ENCODE measurements around the gene THRB. TPM values are rescaled to one million over a fixed set of nuclear protein-coding genes. Genes with fewer than 3 reads are reported as not detected.

The THRB gene
- polyA plus RNA-seq, 1 of the 3 experiments (the other 2 are of a cell fraction), result 0.02 TPM

- ChIA-PET CTCF (interaction anchor here (1.0 to 2.3 kb wide), 2 partner anchors 11 to 68 kb away, joined by 5 to 7 read pairs; no protein-coding TSS in a partner anchor), POLR2A (no interaction called here)
- H2AFZ ChIP-seq (ENCODE audit: low read depth), result no peak overlapping the region
- H3K79me2 ChIP-seq (ENCODE audit: insufficient read depth), result no peaks in the 10 kb centered on the region
- no peak overlapping the region for H3K4me2 ChIP-seq
- H3K27me3 ChIP-seq (ENCODE audit: insufficient read depth), result peaks cover 4% of the 10 kb centered on the region; the same call in 1 of the 2 replicates
- no peaks in the 10 kb centered on the region for H3K9me3 ChIP-seq
- 94% methylated on average over 1 of the region's 1 CpG for WGBS (ENCODE audit: low lambda C conversion rate)
- TF ChIP-seq, protein P1, sequence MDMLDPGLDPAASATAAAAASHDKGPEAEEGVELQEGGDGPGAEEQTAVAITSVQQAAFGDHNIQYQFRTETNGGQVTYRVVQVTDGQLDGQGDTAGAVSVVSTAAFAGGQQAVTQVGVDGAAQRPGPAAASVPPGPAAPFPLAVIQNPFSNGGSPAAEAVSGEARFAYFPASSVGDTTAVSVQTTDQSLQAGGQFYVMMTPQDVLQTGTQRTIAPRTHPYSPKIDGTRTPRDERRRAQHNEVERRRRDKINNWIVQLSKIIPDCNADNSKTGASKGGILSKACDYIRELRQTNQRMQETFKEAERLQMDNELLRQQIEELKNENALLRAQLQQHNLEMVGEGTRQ (IDR thresholded peaks at IDR 0.05; ENCODE audit: borderline replicate concordance, low read depth, low read length), result no peak
- TF ChIP-seq IRF3 (IDR thresholded peaks at IDR 0.05; ENCODE audit: low read depth, low read length) (no peak), NRF1 (IDR thresholded peaks at IDR 0.05; ENCODE audit: low read depth, low read length) (no peak), RXRA (IDR thresholded peaks at IDR 0.05; ENCODE audit: borderline replicate concordance, low read depth) (no peak), JUND (IDR thresholded peaks at IDR 0.05) (no peak), POLR2AphosphoS5 (IDR thresholded peaks at IDR 0.05; ENCODE audit: low read depth, low read length) (no peak), RCOR1 (IDR thresholded peaks at IDR 0.05; ENCODE audit: low read length) (no peak), USF1 (IDR thresholded peaks at IDR 0.05; ENCODE audit: borderline replicate concordance, low read depth) (no peak), RAD21 (IDR thresholded peaks at IDR 0.05; ENCODE audit: low read length) (no peak), EZH2phosphoT487 (IDR thresholded peaks at IDR 0.05; ENCODE audit: borderline replicate concordance, low read depth) (no peak), GATA2 (CRISPR knock-in tag; IDR thresholded peaks at IDR 0.05) (no peak), TAF1 (IDR thresholded peaks at IDR 0.05; ENCODE audit: borderline replicate concordance, low read depth, low read length) (no peak), RFX5 (IDR thresholded peaks at IDR 0.05; ENCODE audit: low read length) (no peak), TCF12 (IDR thresholded peaks at IDR 0.05) (no peak), MAX (IDR thresholded peaks at IDR 0.05; ENCODE audit: low read depth) (no peak), EP300 (IDR thresholded peaks at IDR 0.05; ENCODE audit: borderline replicate concordance in 1 of 2, low read depth in 1 of 2, low read length in 1 of 2) (no peak)
- TF ChIP-seq, protein P2, sequence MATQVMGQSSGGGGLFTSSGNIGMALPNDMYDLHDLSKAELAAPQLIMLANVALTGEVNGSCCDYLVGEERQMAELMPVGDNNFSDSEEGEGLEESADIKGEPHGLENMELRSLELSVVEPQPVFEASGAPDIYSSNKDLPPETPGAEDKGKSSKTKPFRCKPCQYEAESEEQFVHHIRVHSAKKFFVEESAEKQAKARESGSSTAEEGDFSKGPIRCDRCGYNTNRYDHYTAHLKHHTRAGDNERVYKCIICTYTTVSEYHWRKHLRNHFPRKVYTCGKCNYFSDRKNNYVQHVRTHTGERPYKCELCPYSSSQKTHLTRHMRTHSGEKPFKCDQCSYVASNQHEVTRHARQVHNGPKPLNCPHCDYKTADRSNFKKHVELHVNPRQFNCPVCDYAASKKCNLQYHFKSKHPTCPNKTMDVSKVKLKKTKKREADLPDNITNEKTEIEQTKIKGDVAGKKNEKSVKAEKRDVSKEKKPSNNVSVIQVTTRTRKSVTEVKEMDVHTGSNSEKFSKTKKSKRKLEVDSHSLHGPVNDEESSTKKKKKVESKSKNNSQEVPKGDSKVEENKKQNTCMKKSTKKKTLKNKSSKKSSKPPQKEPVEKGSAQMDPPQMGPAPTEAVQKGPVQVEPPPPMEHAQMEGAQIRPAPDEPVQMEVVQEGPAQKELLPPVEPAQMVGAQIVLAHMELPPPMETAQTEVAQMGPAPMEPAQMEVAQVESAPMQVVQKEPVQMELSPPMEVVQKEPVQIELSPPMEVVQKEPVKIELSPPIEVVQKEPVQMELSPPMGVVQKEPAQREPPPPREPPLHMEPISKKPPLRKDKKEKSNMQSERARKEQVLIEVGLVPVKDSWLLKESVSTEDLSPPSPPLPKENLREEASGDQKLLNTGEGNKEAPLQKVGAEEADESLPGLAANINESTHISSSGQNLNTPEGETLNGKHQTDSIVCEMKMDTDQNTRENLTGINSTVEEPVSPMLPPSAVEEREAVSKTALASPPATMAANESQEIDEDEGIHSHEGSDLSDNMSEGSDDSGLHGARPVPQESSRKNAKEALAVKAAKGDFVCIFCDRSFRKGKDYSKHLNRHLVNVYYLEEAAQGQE (IDR thresholded peaks at IDR 0.05; ENCODE audit: low read depth, low read length), result no peak
- TF ChIP-seq, protein P3, sequence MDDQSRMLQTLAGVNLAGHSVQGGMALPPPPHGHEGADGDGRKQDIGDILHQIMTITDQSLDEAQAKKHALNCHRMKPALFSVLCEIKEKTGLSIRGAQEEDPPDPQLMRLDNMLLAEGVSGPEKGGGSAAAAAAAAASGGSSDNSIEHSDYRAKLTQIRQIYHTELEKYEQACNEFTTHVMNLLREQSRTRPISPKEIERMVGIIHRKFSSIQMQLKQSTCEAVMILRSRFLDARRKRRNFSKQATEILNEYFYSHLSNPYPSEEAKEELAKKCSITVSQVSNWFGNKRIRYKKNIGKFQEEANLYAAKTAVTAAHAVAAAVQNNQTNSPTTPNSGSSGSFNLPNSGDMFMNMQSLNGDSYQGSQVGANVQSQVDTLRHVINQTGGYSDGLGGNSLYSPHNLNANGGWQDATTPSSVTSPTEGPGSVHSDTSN (IDR thresholded peaks at IDR 0.05), result no peak
- no peak for DNase-seq
- no peaks in the 10 kb centered on the region for H3K9me2 ChIP-seq
- no peak overlapping the region for H3K4me3 ChIP-seq (ENCODE audit: low read depth in 2 of 2, low read length in 1 of 2)
- H4K20me1 ChIP-seq (ENCODE audit: insufficient read depth), result no peaks in the 10 kb centered on the region
- no peak overlapping the region for H3K9ac ChIP-seq
- no peak overlapping the region for H3K27ac ChIP-seq (ENCODE audit: low read depth in 2 of 2, low read length in 1 of 2)
- H3F3A ChIP-seq (replicated peaks; ENCODE audit: insufficient read depth), result peaks cover 12% of the 10 kb centered on the region
- 0 out of 4 replicates have a peak, but pooled peaks cover 0 to 4% of the 10 kb centered on the region in 2 experiments for H3K4me1 ChIP-seq (ENCODE audit: control insufficient read depth in 1 of 2, insufficient read depth in 2 of 2, low read depth in 1 of 2, low read length in 1 of 2)
- no peaks in the 10 kb centered on the region for H3K36me3 ChIP-seq (replicated peaks in 1 of 2; ENCODE audit: control insufficient read depth in 1 of 2, insufficient read depth in 2 of 2, low read length in 1 of 2)
Observed at GRCh38 chr3:24253336-24253735, 241.3 kb downstream of the THRB start.
